Measurements from ENCODE around the gene HTR2C.
"Not testable (repeated sequence)": the region's sequence is repeated elsewhere in the genome, so short reads cannot be mapped to it uniquely, and the experiment has no call there.

The HTR2C gene

GRCh38 chrX:114715096-114715495 is 131.2 kb downstream of the HTR2C start:
- DNase-seq = no peak

GRCh38 chrX:114717921-114718320 is 134.0 kb downstream of the HTR2C start:
- no peak for DNase-seq

- DNase-seq = no peak
Measured at GRCh38 chrX:114766541-114766940, 182.7 kb downstream of the HTR2C start.

GRCh38 chrX:114774691-114775090 is 190.8 kb downstream of the HTR2C start:
- no peak for DNase-seq

- DNase-seq = no peak
Measured at GRCh38 chrX:114782925-114783324, 199.0 kb downstream of the HTR2C start.

- no peak for DNase-seq
Measured at GRCh38 chrX:114787061-114787460, 203.2 kb downstream of the HTR2C start.

GRCh38 chrX:114797494-114797893 is 213.6 kb downstream of the HTR2C start:
- no peak for DNase-seq

GRCh38 chrX:114798907-114799306 is 215.0 kb downstream of the HTR2C start:
- no peak for DNase-seq

GRCh38 chrX:114800719-114801118 is 216.8 kb downstream of the HTR2C start:
- no peak for DNase-seq

- no peak for DNase-seq
Measured at GRCh38 chrX:114819509-114819908, 235.6 kb downstream of the HTR2C start.

GRCh38 chrX:114841051-114841450 is 257.2 kb downstream of the HTR2C start:
- DNase-seq = no peak

GRCh38 chrX:114842181-114842580 is 258.3 kb downstream of the HTR2C start:
- DNase-seq = no peak

GRCh38 chrX:114889481-114889880 is 305.6 kb downstream of the HTR2C start:
- no peak for DNase-seq

GRCh38 chrX:114903618-114904017 is 319.7 kb downstream of the HTR2C start:
- no peak for DNase-seq

- DNase-seq = no peak
Measured at GRCh38 chrX:114905251-114905650, 321.4 kb downstream of the HTR2C start.

GRCh38 chrX:114906984-114907510 is 323.2 kb downstream of the HTR2C start:
- no peak for DNase-seq

- DNase-seq = no peak
Measured at GRCh38 chrX:114924423-114924822, 340.5 kb downstream of the HTR2C start.

GRCh38 chrX:114924856-114925255 is 341.0 kb downstream of the HTR2C start:
- no peak for DNase-seq

GRCh38 chrX:114930227-114930626 is 346.3 kb downstream of the HTR2C start:
- no peak for DNase-seq

- DNase-seq = no peak
Measured at GRCh38 chrX:114932550-114932949, 348.7 kb downstream of the HTR2C start.

GRCh38 chrX:114933291-114933690 is 349.4 kb downstream of the HTR2C start:
- DNase-seq = not testable (repeated sequence)

- not testable (repeated sequence) for DNase-seq
Measured at GRCh38 chrX:114937090-114937489, 353.2 kb downstream of the HTR2C start.

- DNase-seq = no peak
Measured at GRCh38 chrX:114952696-114953095, 368.8 kb downstream of the HTR2C start.
